ENCODE results near the gene ASS1. TPM values are rescaled to one million over a fixed set of nuclear protein-coding genes. Genes with fewer than 3 reads are reported as not detected.

ASS1 gene
- total RNA-seq, 1 donor from 2014 or later: 29.1 TPM

DNA sequence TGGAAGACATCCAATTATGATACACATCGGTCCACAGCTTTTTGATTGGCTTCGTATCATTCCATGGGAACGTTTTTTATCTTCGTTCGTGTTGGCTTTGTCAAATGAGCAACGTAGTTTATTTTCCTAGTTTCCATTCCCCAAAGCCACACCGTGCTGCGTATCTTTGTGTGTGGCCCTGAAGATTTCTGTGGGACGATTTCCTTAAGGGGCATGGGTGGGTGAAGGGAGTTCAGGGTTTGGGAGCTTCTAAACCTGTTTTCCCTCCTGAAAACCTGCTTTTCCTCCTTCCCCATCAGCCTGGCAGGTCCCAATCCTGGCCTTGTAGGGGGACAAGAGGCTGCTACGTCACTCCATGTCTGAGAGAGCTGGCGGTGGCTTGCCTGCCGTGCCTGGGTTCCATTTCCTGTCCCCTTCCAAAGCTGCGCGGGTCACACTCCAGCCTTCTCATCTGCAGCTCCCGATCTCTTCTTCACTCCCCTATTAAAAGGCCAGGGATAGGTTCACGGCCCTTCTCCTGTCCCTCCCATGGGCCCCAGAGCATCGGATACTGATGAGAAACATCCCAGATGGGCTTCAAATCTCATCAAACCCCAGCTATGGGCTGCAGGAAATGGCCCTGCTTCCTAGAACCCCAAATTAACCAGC, 23.5 kb upstream of the ASS1 start:
- Mint-ChIP-seq H3K4me1 (ENCODE audit: unreplicated experiment) (peaks cover 6% of the 10 kb centered on the region), H3K9me3 (peaks cover 5% of the 10 kb centered on the region), H3K4me3 (no peak overlapping the region), H3K27me3 (peaks cover 18% of the 10 kb centered on the region), H3K27ac (no peak overlapping the region), H3K36me3 (no peaks in the 10 kb centered on the region)
- TF ChIP-seq CTCF (conservative IDR thresholded peaks at IDR 0.05): no peak
- no peak for DNase-seq (ENCODE audit: extremely low spot score, unreplicated experiment)

- Mint-ChIP-seq H3K27me3 (peaks cover 18% of the 10 kb centered on the region), H3K4me1 (ENCODE audit: unreplicated experiment) (peaks cover 9% of the 10 kb centered on the region), H3K4me3 (no peak overlapping the region), H3K36me3 (no peaks in the 10 kb centered on the region), H3K27ac (no peak overlapping the region), H3K9me3 (peaks cover 5% of the 10 kb centered on the region)
- TF ChIP-seq CTCF (conservative IDR thresholded peaks at IDR 0.05): no peak
- no peak for DNase-seq (ENCODE audit: extremely low spot score, unreplicated experiment)
These were observed 22.9 kb upstream of the ASS1 start for GRCh38 chr9:130421802-130422276.

GRCh38 chr9:130422546-130422945, 22.2 kb upstream of the ASS1 start:
- Mint-ChIP-seq H3K4me3 (no peak overlapping the region), H3K36me3 (no peaks in the 10 kb centered on the region), H3K9me3 (peaks cover 5% of the 10 kb centered on the region), H3K4me1 (ENCODE audit: unreplicated experiment) (peaks cover 11% of the 10 kb centered on the region), H3K27me3 (peaks cover 19% of the 10 kb centered on the region), H3K27ac (no peak overlapping the region)
- no peak for DNase-seq (ENCODE audit: extremely low spot score, unreplicated experiment)
- no peak for TF ChIP-seq CTCF (conservative IDR thresholded peaks at IDR 0.05)

- TF ChIP-seq CTCF (conservative IDR thresholded peaks at IDR 0.05): no peak
- Mint-ChIP-seq H3K27ac (no peak overlapping the region), H3K4me1 (ENCODE audit: unreplicated experiment) (peaks cover 11% of the 10 kb centered on the region), H3K27me3 (peaks cover 19% of the 10 kb centered on the region), H3K9me3 (peaks cover 5% of the 10 kb centered on the region), H3K36me3 (no peaks in the 10 kb centered on the region), H3K4me3 (no peak overlapping the region)
- DNase-seq (ENCODE audit: extremely low spot score, unreplicated experiment): no peak
These were observed 21.5 kb upstream of the ASS1 start for GRCh38 chr9:130423272-130423671.

- Mint-ChIP-seq H3K9me3 (no peaks in the 10 kb centered on the region), H3K27ac (no peak overlapping the region)
- no peak for DNase-seq (ENCODE audit: extremely low spot score, unreplicated experiment)
These were observed 19.9 kb upstream of the ASS1 start for GRCh38 chr9:130424595-130425454.

More at GRCh38 chr9:130424595-130425454, 19.9 kb upstream of the ASS1 start:
- H3K36me3 Mint-ChIP-seq: no peaks in the 10 kb centered on the region
- TF ChIP-seq CTCF (conservative IDR thresholded peaks at IDR 0.05): no peak
- peaks cover 12% of the 10 kb centered on the region for H3K27me3 Mint-ChIP-seq
- peaks cover 11% of the 10 kb centered on the region for H3K4me1 Mint-ChIP-seq (ENCODE audit: unreplicated experiment)
- no peak overlapping the region for H3K4me3 Mint-ChIP-seq

Measured in type B pancreatic cell (in vitro differentiated cells).